HPDE6-E6E7 (cell line): ENCODE measurements around the gene DNAL4.

Source experiments
- DNase-seq: peaks from one replicate; pipeline ENCODE4 v3.0.0; 2011; ENCODE audit warnings: missing footprints; ENCODE audit errors: extremely low spot score

Gene DNAL4

GRCh38 chr22:38793721-38794466 lies at the start of gene DNAL4:
Gene DNAL4 (minus strand): TSS chr22:38794143. CDS start chr22:38782731, 11,412 bp downstream.
- DNase-seq = peak; percentile 80

- peak; percentile 23 for DNase-seq
Observed at GRCh38 chr22:38843201-38843656, 49.3 kb upstream of the DNAL4 start.

GRCh38 chr22:38842512-38843200 lies 48.7 kb upstream of the DNAL4 start:
- no peak for DNase-seq

- DNase-seq = no peak
Observed at GRCh38 chr22:38841635-38842034, 47.7 kb upstream of the DNAL4 start.

GRCh38 chr22:38841211-38841610 lies 47.3 kb upstream of the DNAL4 start:
- DNase-seq = no peak

- no peak for DNase-seq
Observed at GRCh38 chr22:38840129-38840528, 46.2 kb upstream of the DNAL4 start.

- no peak for DNase-seq
Observed at GRCh38 chr22:38839686-38840085, 45.7 kb upstream of the DNAL4 start.

- no peak for DNase-seq
Observed at GRCh38 chr22:38837414-38837928, 43.5 kb upstream of the DNAL4 start.

GRCh38 chr22:38835888-38836301 lies 42.0 kb upstream of the DNAL4 start:
- DNase-seq = no peak

GRCh38 chr22:38834991-38835390 lies 41.0 kb upstream of the DNAL4 start:
- no peak for DNase-seq

- DNase-seq = no peak
Observed at GRCh38 chr22:38834215-38834953, 40.4 kb upstream of the DNAL4 start.

- no peak for DNase-seq
Observed at GRCh38 chr22:38833061-38833460, 39.1 kb upstream of the DNAL4 start.

- no peak for DNase-seq
Observed at GRCh38 chr22:38832005-38832978, 38.3 kb upstream of the DNAL4 start.

- no peak for DNase-seq
Observed at GRCh38 chr22:38831166-38831945, 37.4 kb upstream of the DNAL4 start.

GRCh38 chr22:38830845-38831108 lies 36.8 kb upstream of the DNAL4 start:
- no peak for DNase-seq

GRCh38 chr22:38830026-38830844 lies 36.3 kb upstream of the DNAL4 start:
- no peak for DNase-seq

- DNase-seq = no peak
Observed at GRCh38 chr22:38829485-38829884, 35.5 kb upstream of the DNAL4 start.

GRCh38 chr22:38828616-38829205 lies 34.8 kb upstream of the DNAL4 start:
- no peak for DNase-seq

GRCh38 chr22:38828191-38828590 lies 34.2 kb upstream of the DNAL4 start:
- no peak for DNase-seq
